ENCODE results near the gene IFNLR1. TPM values are rescaled to one million over a fixed set of nuclear protein-coding genes. Genes with fewer than 3 reads are reported as not detected.
A peak's percentile ranks its signal among the peaks of the same experiment; 100 is the strongest.

IFNLR1 gene
- total and polyA plus RNA-seq, 5 donors from 2014 or later, result 0.36 to 2.8 (median 0.67) TPM

- Histone ChIP-seq H3K27me3 (ENCODE audit: control insufficient read depth, insufficient read depth, low read length) (no peaks in the 10 kb centered on the region), H3K4me3 (ENCODE audit: low read depth, low read length) (no peak overlapping the region), H3K36me3 (ENCODE audit: control insufficient read depth, insufficient read depth, low read length) (no peaks in the 10 kb centered on the region), H3K9me3 (ENCODE audit: control insufficient read depth in 2 of 2, low read length in 2 of 2) (peaks cover 3 to 6% of the 10 kb centered on the region in 2 experiments), H3K27ac (ENCODE audit: insufficient read depth, low read length, poor library complexity, severe bottlenecking) (no peak overlapping the region), H3K4me1 (ENCODE audit: control insufficient read depth, insufficient read depth, low read length, poor library complexity, severe bottlenecking) (no peaks in the 10 kb centered on the region)
- Mint-ChIP-seq H3K27me3 (peaks cover 9% of the 10 kb centered on the region), H3K4me1 (no peaks in the 10 kb centered on the region), H3K4me3 (no peak overlapping the region), H3K9me3 (peaks cover 0 to 7% (median 2%) of the 10 kb centered on the region in 7 donors), H3K36me3 (no peaks in the 10 kb centered on the region), H3K27ac (no peak overlapping the region)
- ATAC-seq (ENCODE audit: low read depth in 2 of 2) (no peak), DNase-seq (no peak)
These were observed 61.6 kb downstream of the IFNLR1 start for GRCh38 chr1:24125456-24125855.

DNA sequence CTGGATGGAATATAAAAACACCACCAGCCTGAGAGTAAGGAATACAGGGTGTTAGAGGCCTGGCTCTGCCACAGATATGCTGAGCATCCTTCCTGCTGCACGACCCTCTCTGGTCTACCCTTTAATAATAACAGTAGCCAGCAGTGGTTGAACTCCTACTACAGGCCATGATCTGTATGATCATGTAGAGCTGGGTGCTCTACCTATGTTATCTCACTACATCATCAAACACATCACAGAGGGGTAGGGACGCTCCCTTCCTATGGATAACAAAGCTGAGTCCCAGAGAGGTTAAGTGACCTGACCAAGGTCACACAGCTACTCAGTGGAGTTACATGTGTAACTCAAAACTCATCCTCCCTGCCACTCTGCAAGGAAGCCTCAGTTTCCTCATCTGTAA lies 62.1 kb downstream of the IFNLR1 start:
- no peak for ATAC-seq (ENCODE audit: low read depth in 2 of 2)
- no peak for DNase-seq
- peaks cover 9% of the 10 kb centered on the region for H3K27me3 Mint-ChIP-seq
- H3K36me3 ChIP-seq (ENCODE audit: control insufficient read depth, insufficient read depth, low read length), result no peaks in the 10 kb centered on the region
- no peaks in the 10 kb centered on the region for H3K27me3 ChIP-seq (ENCODE audit: control insufficient read depth, insufficient read depth, low read length)
- no peak overlapping the region for H3K27ac ChIP-seq (ENCODE audit: insufficient read depth, low read length, poor library complexity, severe bottlenecking)
- peak overlapping the region in 1 of 3 donors; percentile 19 for H3K27ac Mint-ChIP-seq
- no peak overlapping the region for H3K4me3 Mint-ChIP-seq
- peaks cover under 1 to 1% of the 10 kb centered on the region in 2 experiments for H3K9me3 ChIP-seq (ENCODE audit: control insufficient read depth in 2 of 2, low read length in 2 of 2)
- H3K9me3 Mint-ChIP-seq, result peaks cover 0 to 4% (median 2%) of the 10 kb centered on the region in 7 donors
- H3K36me3 Mint-ChIP-seq, result no peaks in the 10 kb centered on the region
- H3K4me3 ChIP-seq (ENCODE audit: low read depth, low read length), result no peak overlapping the region
- no peaks in the 10 kb centered on the region for H3K4me1 ChIP-seq (ENCODE audit: control insufficient read depth, insufficient read depth, low read length, poor library complexity, severe bottlenecking)
- H3K4me1 Mint-ChIP-seq, result no peaks in the 10 kb centered on the region

- ATAC-seq (ENCODE audit: low read depth in 2 of 2) (no peak), DNase-seq (no peak)
- H3K4me3 Mint-ChIP-seq, result no peak overlapping the region
- H3K9me3 ChIP-seq (ENCODE audit: control insufficient read depth in 2 of 2, low read length in 2 of 2), result no peaks in the 10 kb centered on the region
- H3K27ac ChIP-seq (ENCODE audit: insufficient read depth, low read length, poor library complexity, severe bottlenecking), result no peak overlapping the region
- peaks cover 0 to 1% (median 0%) of the 10 kb centered on the region in 7 donors for H3K9me3 Mint-ChIP-seq
- H3K4me1 ChIP-seq (ENCODE audit: control insufficient read depth, insufficient read depth, low read length, poor library complexity, severe bottlenecking), result no peaks in the 10 kb centered on the region
- H3K36me3 ChIP-seq (ENCODE audit: control insufficient read depth, insufficient read depth, low read length), result no peaks in the 10 kb centered on the region
- no peak overlapping the region for H3K4me3 ChIP-seq (ENCODE audit: low read depth, low read length)
- no peaks in the 10 kb centered on the region for H3K36me3 Mint-ChIP-seq
- no peak overlapping the region for H3K27ac Mint-ChIP-seq
- H3K4me1 Mint-ChIP-seq, result no peaks in the 10 kb centered on the region
- H3K27me3 Mint-ChIP-seq, result peaks cover 7% of the 10 kb centered on the region
- no peaks in the 10 kb centered on the region for H3K27me3 ChIP-seq (ENCODE audit: control insufficient read depth, insufficient read depth, low read length)
These were observed 63.5 kb downstream of the IFNLR1 start for GRCh38 chr1:24123611-24124010.

DNA sequence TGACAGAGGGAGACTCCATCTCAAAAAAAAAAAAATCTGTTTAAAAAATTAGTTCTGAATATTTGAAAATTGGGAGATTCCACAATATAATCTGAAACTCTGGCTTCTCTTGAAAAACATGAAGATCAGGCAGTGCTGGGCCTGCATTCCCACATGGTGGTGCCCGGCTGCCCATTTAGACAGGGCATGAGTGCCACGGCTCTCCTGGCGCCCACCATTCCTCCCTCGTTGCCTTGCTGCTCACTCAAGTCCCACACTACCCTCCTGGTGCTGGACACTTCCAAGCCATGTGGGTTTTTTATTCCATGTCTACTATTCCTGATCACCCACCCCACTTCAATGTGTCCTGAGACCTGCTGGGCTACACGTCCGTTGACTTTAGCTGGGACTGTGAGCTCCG lies 64.3 kb downstream of the IFNLR1 start:
- H3K4me3 Mint-ChIP-seq, result no peak overlapping the region
- H3K9me3 ChIP-seq (ENCODE audit: control insufficient read depth in 2 of 2, low read length in 2 of 2), result no peaks in the 10 kb centered on the region
- no peak overlapping the region for H3K4me3 ChIP-seq (ENCODE audit: low read depth, low read length)
- H3K36me3 Mint-ChIP-seq, result no peaks in the 10 kb centered on the region
- peaks cover 4% of the 10 kb centered on the region for H3K27me3 Mint-ChIP-seq
- H3K27ac ChIP-seq (ENCODE audit: insufficient read depth, low read length, poor library complexity, severe bottlenecking), result no peak overlapping the region
- no peaks in the 10 kb centered on the region for H3K4me1 ChIP-seq (ENCODE audit: control insufficient read depth, insufficient read depth, low read length, poor library complexity, severe bottlenecking)
- no peaks in the 10 kb centered on the region for H3K4me1 Mint-ChIP-seq
- H3K9me3 Mint-ChIP-seq, result peaks cover 0 to 1% (median 0%) of the 10 kb centered on the region in 7 donors
- no peak overlapping the region for H3K27ac Mint-ChIP-seq
- H3K36me3 ChIP-seq (ENCODE audit: control insufficient read depth, insufficient read depth, low read length), result no peaks in the 10 kb centered on the region
- no peaks in the 10 kb centered on the region for H3K27me3 ChIP-seq (ENCODE audit: control insufficient read depth, insufficient read depth, low read length)
- no peak for DNase-seq
- no peak for ATAC-seq (ENCODE audit: low read depth in 2 of 2)

DNA sequence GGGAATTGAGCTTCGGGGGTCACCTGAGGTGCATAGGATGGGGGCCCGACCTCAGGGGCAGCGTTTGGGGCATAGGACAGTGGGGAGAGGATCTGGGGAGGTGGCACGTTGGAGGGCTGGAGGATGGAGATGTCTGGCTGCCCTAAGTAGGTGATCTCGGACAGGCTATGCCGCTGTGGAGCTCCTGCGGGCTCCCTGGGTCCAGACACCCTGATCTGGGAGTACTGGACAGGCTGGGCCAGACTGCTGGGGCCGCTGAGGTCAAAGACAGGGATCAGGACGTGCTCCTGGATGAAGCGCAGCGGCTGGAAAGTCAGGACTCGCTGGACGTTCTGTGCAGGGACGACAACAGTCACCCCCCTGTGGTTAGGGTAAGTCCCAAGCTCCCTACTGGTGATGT lies 65.7 kb downstream of the IFNLR1 start:
- Mint-ChIP-seq H3K4me3 (no peak overlapping the region), H3K36me3 (no peaks in the 10 kb centered on the region), H3K4me1 (no peaks in the 10 kb centered on the region), H3K27ac (no peak overlapping the region), H3K9me3 (peaks cover 0 to 1% (median 0%) of the 10 kb centered on the region in 7 donors), H3K27me3 (peaks cover 8% of the 10 kb centered on the region)
- ATAC-seq (ENCODE audit: low read depth in 2 of 2) (no peak), DNase-seq (no peak)
- no peaks in the 10 kb centered on the region for H3K9me3 ChIP-seq (ENCODE audit: control insufficient read depth in 2 of 2, low read length in 2 of 2)
- H3K4me3 ChIP-seq (ENCODE audit: low read depth, low read length), result no peak overlapping the region
- H3K4me1 ChIP-seq (ENCODE audit: control insufficient read depth, insufficient read depth, low read length, poor library complexity, severe bottlenecking), result no peaks in the 10 kb centered on the region
- H3K27me3 ChIP-seq (ENCODE audit: control insufficient read depth, insufficient read depth, low read length), result no peaks in the 10 kb centered on the region
- no peaks in the 10 kb centered on the region for H3K36me3 ChIP-seq (ENCODE audit: control insufficient read depth, insufficient read depth, low read length)
- no peak overlapping the region for H3K27ac ChIP-seq (ENCODE audit: insufficient read depth, low read length, poor library complexity, severe bottlenecking)

GRCh38 chr1:24120965-24121364 lies 66.1 kb downstream of the IFNLR1 start:
- H3K4me1 Mint-ChIP-seq, result no peaks in the 10 kb centered on the region
- H3K27me3 ChIP-seq (ENCODE audit: control insufficient read depth, insufficient read depth, low read length), result peaks cover 2% of the 10 kb centered on the region
- ATAC-seq (ENCODE audit: low read depth in 2 of 2), result no peak
- no peaks in the 10 kb centered on the region for H3K9me3 ChIP-seq (ENCODE audit: control insufficient read depth in 2 of 2, low read length in 2 of 2)
- H3K27ac Mint-ChIP-seq, result no peak overlapping the region
- DNase-seq, result no peak
- H3K27me3 Mint-ChIP-seq, result peaks cover 11% of the 10 kb centered on the region
- peaks cover 0 to 1% (median 0%) of the 10 kb centered on the region in 7 donors for H3K9me3 Mint-ChIP-seq
- no peak overlapping the region for H3K4me3 ChIP-seq (ENCODE audit: low read depth, low read length)
- H3K27ac ChIP-seq (ENCODE audit: insufficient read depth, low read length, poor library complexity, severe bottlenecking), result no peak overlapping the region
- H3K4me3 Mint-ChIP-seq, result no peak overlapping the region
- no peaks in the 10 kb centered on the region for H3K36me3 Mint-ChIP-seq
- no peaks in the 10 kb centered on the region for H3K36me3 ChIP-seq (ENCODE audit: control insufficient read depth, insufficient read depth, low read length)
- no peaks in the 10 kb centered on the region for H3K4me1 ChIP-seq (ENCODE audit: control insufficient read depth, insufficient read depth, low read length, poor library complexity, severe bottlenecking)

DNA sequence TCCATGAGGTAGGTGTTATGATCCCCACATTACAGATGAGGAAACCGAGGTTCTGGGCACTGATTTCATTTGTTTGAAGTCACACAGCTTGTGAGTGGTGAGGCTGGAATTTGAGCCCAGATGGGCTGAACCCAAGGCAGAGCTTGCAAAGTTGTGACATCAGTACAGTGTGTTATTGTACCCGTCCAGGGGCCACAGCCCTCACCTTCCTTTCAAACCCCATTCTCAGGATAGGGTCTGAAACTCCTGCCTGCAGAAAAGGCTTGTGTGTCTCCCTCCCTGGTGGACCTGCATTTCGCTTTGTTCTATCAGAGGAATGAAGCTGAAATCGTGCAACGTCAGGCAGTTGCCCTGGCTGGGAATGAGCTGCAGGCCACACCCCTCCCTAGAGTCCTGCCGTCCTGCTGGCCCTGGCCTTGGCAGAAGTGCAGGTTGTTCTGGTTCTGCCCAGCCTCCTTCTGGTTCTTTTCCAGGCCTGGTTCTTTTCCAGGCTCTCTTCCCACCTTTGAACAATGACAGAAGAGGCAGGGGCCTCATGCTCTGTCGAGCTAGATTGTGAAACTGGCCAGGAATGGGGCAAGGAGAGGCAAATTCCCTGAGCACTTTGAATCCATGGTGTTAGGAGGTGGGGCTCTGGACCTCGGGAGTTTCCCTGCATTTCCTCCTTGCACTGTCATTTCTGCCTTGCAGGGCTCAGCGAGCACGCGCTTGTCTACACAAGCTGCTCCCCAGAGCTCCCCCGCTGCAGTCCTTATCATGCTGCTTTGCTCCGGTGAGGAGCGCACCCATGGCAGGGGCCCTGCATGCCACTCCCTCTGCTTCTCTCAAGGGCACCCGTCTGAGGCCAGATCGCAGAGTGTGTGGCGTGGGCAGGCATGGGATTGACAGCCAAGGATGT lies 67.0 kb downstream of the IFNLR1 start:
- H3K27ac ChIP-seq (ENCODE audit: insufficient read depth, low read length, poor library complexity, severe bottlenecking), result no peak overlapping the region
- no peak overlapping the region for H3K4me3 ChIP-seq (ENCODE audit: low read depth, low read length)
- H3K27me3 ChIP-seq (ENCODE audit: control insufficient read depth, insufficient read depth, low read length), result peaks cover 3% of the 10 kb centered on the region
- peaks cover 17% of the 10 kb centered on the region for H3K27me3 Mint-ChIP-seq
- DNase-seq (no peak), ATAC-seq (ENCODE audit: low read depth in 2 of 2) (no peak)
- peaks cover 0 to 1% (median 0%) of the 10 kb centered on the region in 7 donors for H3K9me3 Mint-ChIP-seq
- no peaks in the 10 kb centered on the region for H3K4me1 Mint-ChIP-seq
- no peaks in the 10 kb centered on the region for H3K36me3 ChIP-seq (ENCODE audit: control insufficient read depth, insufficient read depth, low read length)
- H3K4me3 Mint-ChIP-seq, result no peak overlapping the region
- no peak overlapping the region for H3K27ac Mint-ChIP-seq
- no peaks in the 10 kb centered on the region for H3K36me3 Mint-ChIP-seq
- H3K9me3 ChIP-seq (ENCODE audit: control insufficient read depth in 2 of 2, low read length in 2 of 2), result no peaks in the 10 kb centered on the region
- no peaks in the 10 kb centered on the region for H3K4me1 ChIP-seq (ENCODE audit: control insufficient read depth, insufficient read depth, low read length, poor library complexity, severe bottlenecking)

DNA sequence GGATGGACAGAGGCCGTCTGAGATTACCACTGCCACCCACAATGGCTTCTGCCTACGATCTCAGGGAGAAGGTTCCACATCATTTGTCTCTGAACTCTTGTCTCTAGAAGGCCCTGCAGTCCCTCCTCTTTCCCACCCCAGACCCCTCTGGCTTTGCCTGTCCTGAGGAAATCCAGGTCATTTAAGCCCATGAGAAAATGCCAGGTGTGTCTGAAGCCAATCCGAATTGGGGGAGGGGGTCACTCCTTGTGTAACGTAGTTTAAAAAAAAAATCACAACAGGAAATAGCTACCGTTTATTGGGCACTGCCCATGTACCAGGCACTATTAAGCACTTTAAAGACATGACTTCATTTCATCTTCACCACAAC lies 67.6 kb downstream of the IFNLR1 start:
- H3K9me3 ChIP-seq (ENCODE audit: control insufficient read depth in 2 of 2, low read length in 2 of 2), result no peaks in the 10 kb centered on the region
- H3K4me3 ChIP-seq (ENCODE audit: low read depth, low read length), result no peak overlapping the region
- peaks cover 19% of the 10 kb centered on the region for H3K27me3 Mint-ChIP-seq
- no peak for DNase-seq
- no peak overlapping the region for H3K27ac ChIP-seq (ENCODE audit: insufficient read depth, low read length, poor library complexity, severe bottlenecking)
- H3K27ac Mint-ChIP-seq, result no peak overlapping the region
- H3K4me1 ChIP-seq (ENCODE audit: control insufficient read depth, insufficient read depth, low read length, poor library complexity, severe bottlenecking), result no peaks in the 10 kb centered on the region
- H3K27me3 ChIP-seq (ENCODE audit: control insufficient read depth, insufficient read depth, low read length), result peaks cover 3% of the 10 kb centered on the region
- no peaks in the 10 kb centered on the region for H3K36me3 Mint-ChIP-seq
- H3K4me3 Mint-ChIP-seq, result no peak overlapping the region
- H3K4me1 Mint-ChIP-seq, result no peaks in the 10 kb centered on the region
- H3K9me3 Mint-ChIP-seq, result peaks cover 0 to 1% (median 0%) of the 10 kb centered on the region in 7 donors
- no peaks in the 10 kb centered on the region for H3K36me3 ChIP-seq (ENCODE audit: control insufficient read depth, insufficient read depth, low read length)
- ATAC-seq (ENCODE audit: low read depth in 2 of 2), result no peak

All from CD4-positive, CD25-positive, alpha-beta regulatory T cell (primary cell).